BJ (cell line): ENCODE measurements around the gene SHMT2. TPM values are rescaled to one million over a fixed set of nuclear protein-coding genes. Genes with fewer than 3 reads are reported as not detected.

Experiments
- CTCF ChIA-PET: fragments of 350-600 bp; formaldehyde crosslinking; extraction: SDS; loops from one replicate; lab custom pipeline; 2021; ENCODE audit warnings: antibody characterized with exemption, inconsistent platforms; lab: Yijun Ruan, JAX
- POLR2A ChIA-PET: fragments of 300-600 bp; sonication (Branson Sonifier 250); formaldehyde crosslinking; extraction: SDS; loops from one replicate; lab custom pipeline; 2021; ENCODE audit warnings: antibody characterized with exemption; lab: Charles Lee
- DNase-seq: peaks from one replicate; pipeline ENCODE4 v3.0.0-alpha.2; 2011; ENCODE audit warnings: low read depth
- H3K27me3 ChIP-seq: 2 replicates; pipeline ENCODE4 v1.6.0; 2011; ENCODE audit warnings: low read length; ENCODE audit not compliant: control insufficient read depth, insufficient read depth
- H3K36me3 ChIP-seq: 2 replicates; pipeline ENCODE4 v1.5.1; 2011; ENCODE audit warnings: low read length; ENCODE audit not compliant: control insufficient read depth, insufficient read depth
- H3K4me3 ChIP-seq: 2 replicates; pipeline ENCODE4 v1.5.1; 2011; ENCODE audit warnings: low read depth, mild to moderate bottlenecking, control low read depth, low read length
- CTCF ChIP-seq: IDR thresholded peaks from 2 replicates; pipeline ENCODE4 v1.5.1; 2011; ENCODE audit warnings: low read depth, mild to moderate bottlenecking, control low read depth, inconsistent platforms, low read length, moderate library complexity; ENCODE audit not compliant: insufficient read depth
- polyA plus RNA-seq: library from polyadenylated mRNA; depleted of rRNA; stranded (reverse); fragments of >200 nt; gene quantifications from 2 replicates; pipeline ENCODE4 v1.2.3, GENCODE V29; 2011

SHMT2 gene
- polyA plus RNA-seq, 1 experiment, result 550 TPM

- Histone ChIP-seq H3K27me3 (peaks cover 14% of the 10 kb centered on the region), H3K36me3 (no peaks in the 10 kb centered on the region), H3K4me3 (no peak overlapping the region)
- ChIA-PET POLR2A (interaction anchor here (0.5 kb wide), 1 partner anchor 95 kb away, joined by 4 read pairs; the partner anchor contains the start of gene LRP1), CTCF (interaction anchor here (0.7 to 12.2 kb wide), 3 partner anchors 8 to 235 kb away, joined by 3 to 235 read pairs (median 22); a partner anchor contains a TSS)
- TF ChIP-seq CTCF, result no peak
- DNase-seq, result no peak
Measured at GRCh38 chr12:57222286-57223190, 7.0 kb upstream of the SHMT2 start.

- ChIA-PET CTCF (interaction anchor here (3.1 to 12.2 kb wide), 2 partner anchors 9 to 18 kb away, joined by 22 to 235 read pairs; a partner anchor contains a TSS), POLR2A (no interaction called here)
- TF ChIP-seq CTCF, result no peak
- no peak for DNase-seq
- Histone ChIP-seq H3K4me3 (no peak overlapping the region), H3K27me3 (peaks cover 11% of the 10 kb centered on the region), H3K36me3 (no peaks in the 10 kb centered on the region)
Measured at GRCh38 chr12:57223191-57224165, 6.0 kb upstream of the SHMT2 start.

GRCh38 chr12:57224278-57224972, 5.1 kb upstream of the SHMT2 start:
- POLR2A ChIA-PET, result no interaction called here
- CTCF ChIA-PET, result interaction anchor here (0.6 to 12.2 kb wide), 3 partner anchors 10 to 28 kb away, joined by 3 to 235 read pairs (median 22); a partner anchor contains a TSS
- TF ChIP-seq CTCF, result no peak
- DNase-seq, result no peak
- no peaks in the 10 kb centered on the region for H3K36me3 ChIP-seq
- H3K4me3 ChIP-seq, result no peak overlapping the region
- peaks cover 11% of the 10 kb centered on the region for H3K27me3 ChIP-seq

GRCh38 chr12:57224973-57225679, 4.4 kb upstream of the SHMT2 start:
- ChIA-PET POLR2A (no interaction called here), CTCF (interaction anchor here (0.6 to 12.2 kb wide), 4 partner anchors 11 to 28 kb away, joined by 3 to 235 read pairs (median 78); a partner anchor contains a TSS)
- H3K27me3 ChIP-seq, result peaks cover 7% of the 10 kb centered on the region
- DNase-seq, result no peak
- peak; percentile 13; the same call in 1 of the 2 replicates for TF ChIP-seq CTCF
- no peak overlapping the region for H3K4me3 ChIP-seq
- no peaks in the 10 kb centered on the region for H3K36me3 ChIP-seq
